ENCODE data around the gene FSTL4. TPM values are rescaled to one million over a fixed set of nuclear protein-coding genes. Genes with fewer than 3 reads are reported as not detected.

The FSTL4 gene
- total and polyA plus RNA-seq, 2 of the 4 experiments (the other 2 are of a cell fraction), result 0.18 TPM; not detected in 1

- no peak overlapping the region for H3K14ac ChIP-seq (replicated peaks; ENCODE audit: low read depth, low read length)
- ATAC-seq (ENCODE audit: low read depth) (no peak), DNase-seq (no peak)
- CTCF ChIA-PET, result interaction anchor here (2.4 kb wide), 1 partner anchor 16 kb away, joined by 7 read pairs; no protein-coding TSS in a partner anchor
- no peak overlapping the region for H2BK20ac ChIP-seq (ENCODE audit: low read depth, low read length)
- H2BK5ac ChIP-seq (ENCODE audit: low read depth, low read length, poor library complexity, severe bottlenecking), result no peak overlapping the region
- H3K27me3 ChIP-seq (ENCODE audit: control insufficient read depth, insufficient read depth, low read length), result no peaks in the 10 kb centered on the region; the same call in 1 of the 2 replicates
- H4K20me1 ChIP-seq (ENCODE audit: insufficient read depth, low read length), result no peaks in the 10 kb centered on the region
- intact Hi-C loops (cut with micrococcal nuclease) (no loop called here), in situ Hi-C loops (cut with MboI; ENCODE audit: low sequenced_read_pairs) (no loop called here), dilution Hi-C loops (cut with HindIII; ENCODE audit: low sequenced_read_pairs, unreplicated experiment) (no loop called here)
- no peak overlapping the region for H3K9ac ChIP-seq (ENCODE audit: low read depth, low read length)
- H2AK5ac ChIP-seq (ENCODE audit: low read depth, low read length), result no peak overlapping the region
- no peak overlapping the region for H4K5ac ChIP-seq (ENCODE audit: low read depth, low read length)
- H2BK15ac ChIP-seq (ENCODE audit: low read depth, low read length), result no peak overlapping the region
- no TSS peak for BruUV-seq (replicated peaks)
- POLR2A ChIA-PET (ENCODE audit: unreplicated experiment), result no interaction called here
- no peak overlapping the region for H2BK120ac ChIP-seq (ENCODE audit: low read depth, low read length)
- H3K4me3 ChIP-seq (ENCODE audit: insufficient read depth, low read depth, low read length), result no peak overlapping the region
- H3K4me1 ChIP-seq (ENCODE audit: control insufficient read depth, insufficient read depth, low read length), result no peaks in the 10 kb centered on the region
- no peak overlapping the region for H4K91ac ChIP-seq (ENCODE audit: insufficient read depth, low read depth, low read length)
- no peak overlapping the region for H4K8ac ChIP-seq (ENCODE audit: low read depth in 2 of 2, low read length in 2 of 2)
- H3K4me2 ChIP-seq (ENCODE audit: low read depth, low read length), result no peak overlapping the region
- 0% methylated on average over 1 of the region's 8 CpGs; no CpG with 5 or more reads in 1 of the 2 experiments for WGBS, 2 experiments (ENCODE audit: extremely low coverage in 2 of 2, insufficient read length in 1 of 2)
- no peak overlapping the region for H3K23ac ChIP-seq (ENCODE audit: low read depth, low read length)
- no peaks in the 10 kb centered on the region for H3K79me1 ChIP-seq (ENCODE audit: low read depth in 1 of 2, low read length in 2 of 2)
- H2AK9ac ChIP-seq (replicated peaks; ENCODE audit: low read depth, low read length, poor library complexity), result no peak overlapping the region
- H3K56ac ChIP-seq (ENCODE audit: extremely low read depth, insufficient read depth, low read length), result no peak overlapping the region
- no peaks in the 10 kb centered on the region for H3K9me3 ChIP-seq (ENCODE audit: control insufficient read depth, insufficient read depth, low read length)
- H2AFZ ChIP-seq (replicated peaks; ENCODE audit: low read length, poor library complexity), result no peak overlapping the region
- H3K4ac ChIP-seq (ENCODE audit: low read depth, low read length), result no peak overlapping the region
- no peak overlapping the region for H3K27ac ChIP-seq (ENCODE audit: insufficient read depth, low read length)
- H3K18ac ChIP-seq (ENCODE audit: low read depth, low read length), result no peak overlapping the region
- H3K9me1 ChIP-seq (ENCODE audit: insufficient read depth, low read length), result no peaks in the 10 kb centered on the region
- H3K36me3 ChIP-seq (ENCODE audit: control insufficient read depth, insufficient read depth, low read length), result no peaks in the 10 kb centered on the region
- TF ChIP-seq CHD1 (IDR thresholded peaks at IDR 0.05; ENCODE audit: low read depth, low read length) (no peak), ELK1 (IDR thresholded peaks at IDR 0.05; ENCODE audit: borderline replicate concordance, low read depth, low read length) (no peak), MXI1 (IDR thresholded peaks at IDR 0.05; ENCODE audit: borderline replicate concordance, low read depth, low read length) (no peak), MAZ (IDR thresholded peaks at IDR 0.05; ENCODE audit: borderline replicate concordance, low read depth, low read length) (no peak), USF2 (IDR thresholded peaks at IDR 0.05; ENCODE audit: low read depth, low read length) (no peak), RAD21 (IDR thresholded peaks at IDR 0.05; ENCODE audit: low read length) (no peak), CEBPB (IDR thresholded peaks at IDR 0.05; ENCODE audit: low read depth, low read length) (no peak), RFX5 (IDR thresholded peaks at IDR 0.05; ENCODE audit: low read depth, low read length) (no peak), MAFK (IDR thresholded peaks at IDR 0.05; ENCODE audit: low read depth, low read length) (no peak), BHLHE40 (IDR thresholded peaks at IDR 0.05; ENCODE audit: low read depth, low read length) (no peak), CTCF (conservative IDR thresholded peaks at IDR 0.05; ENCODE audit: low read depth, low read length) (no peak), SMC3 (IDR thresholded peaks at IDR 0.05; ENCODE audit: low read depth, low read length) (no peak), RCOR1 (IDR thresholded peaks at IDR 0.05; ENCODE audit: insufficient replicate concordance, low read length) (no peak), NFE2L2 (IDR thresholded peaks at IDR 0.05; ENCODE audit: low read depth, low read length) (no peak), FOS (IDR thresholded peaks at IDR 0.05; ENCODE audit: low read depth, low read length) (no peak)
These were observed 172.5 kb downstream of the FSTL4 start for GRCh38 chr5:133439859-133440258.

Data from IMR-90 (cell line).